H54 (cell line): Measurements from ENCODE around the gene REV3L.

ENCODE experiments used
- DNase-seq: peaks from one replicate; pipeline ENCODE4 v3.0.0; 2011; ENCODE audit warnings: low spot score, mixed read lengths; ENCODE audit not compliant: insufficient read length
- FAIRE-seq: peaks from 3 replicates; lab custom pipeline; 2011; peaks lifted over from hg19 to GRCh38; lab: Jason Lieb, UNC
- POLR2A ChIP-seq: IDR thresholded peaks from 2 replicates; pipeline ENCODE4 v1.6.1; 2011; ENCODE audit warnings: low read depth, mild to moderate bottlenecking, low read length

The REV3L gene

DNA sequence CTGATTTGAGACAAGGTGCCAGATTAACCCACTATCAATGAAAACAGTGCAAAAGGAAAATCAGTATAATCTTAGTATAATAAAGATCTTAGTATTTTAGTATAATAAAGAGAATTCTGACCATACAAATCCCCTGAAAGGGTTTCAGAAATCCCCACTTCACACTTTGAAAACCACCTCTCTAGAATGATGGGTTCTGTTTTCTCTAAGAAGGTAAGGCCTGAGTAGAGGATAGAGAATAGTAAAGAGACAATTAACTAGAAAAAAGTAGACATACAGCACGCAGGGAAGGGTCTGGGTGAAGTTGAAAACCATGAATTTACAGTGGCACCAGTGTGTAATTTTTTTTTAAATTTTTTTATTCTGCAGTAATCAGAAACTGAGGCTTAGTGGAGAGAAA lies 73.6 kb downstream of the REV3L start:
- no peak for TF ChIP-seq POLR2A
- FAIRE-seq (no peak), DNase-seq (no peak)

DNA sequence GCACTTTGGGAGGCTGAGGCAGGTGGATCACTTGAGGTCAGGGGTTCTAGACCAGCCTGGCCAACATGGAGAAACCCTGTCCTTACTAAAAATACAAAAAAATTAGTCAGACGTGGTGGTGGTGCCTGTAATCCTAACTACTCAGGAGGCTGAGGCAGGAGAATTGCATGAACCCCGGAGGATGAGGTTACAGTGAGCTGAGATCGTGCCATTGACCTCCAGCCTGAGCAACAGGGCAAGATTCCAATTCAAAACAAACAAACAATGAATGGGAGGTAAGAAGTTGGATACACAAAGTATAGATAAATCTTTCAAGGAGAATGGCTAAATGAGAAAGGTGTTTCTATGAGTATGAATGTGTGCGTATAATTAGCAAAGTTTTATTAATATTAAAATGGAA lies 75.3 kb downstream of the REV3L start:
- FAIRE-seq, result no peak
- TF ChIP-seq POLR2A, result no peak
- DNase-seq, result no peak

GRCh38 chr6:111406200-111406721 lies 76.8 kb downstream of the REV3L start:
- no peak for FAIRE-seq

DNA sequence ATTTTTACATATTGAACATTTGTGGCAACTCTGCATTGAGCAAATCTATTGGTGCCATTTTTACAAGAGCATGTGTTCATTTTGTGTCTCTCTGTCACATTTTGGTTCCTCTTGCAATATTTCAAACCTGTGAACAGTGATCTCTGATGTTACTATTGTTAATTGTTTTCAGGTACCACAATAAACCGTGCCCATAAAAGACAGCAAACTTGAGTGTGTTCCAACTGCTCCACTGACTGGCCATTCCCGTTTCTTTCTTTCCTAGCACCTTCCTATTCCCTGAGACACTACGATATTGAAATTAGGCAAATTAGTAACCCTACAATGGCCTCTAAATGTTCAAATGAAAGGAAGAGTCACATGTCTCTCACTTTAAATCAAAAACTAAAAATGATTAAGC lies 79.6 kb downstream of the REV3L start:
- DNase-seq (no peak), FAIRE-seq (no peak)

More at GRCh38 chr6:111406200-111406721, 76.8 kb downstream of the REV3L start:
- DNase-seq, result no peak
- no peak for TF ChIP-seq POLR2A

DNA sequence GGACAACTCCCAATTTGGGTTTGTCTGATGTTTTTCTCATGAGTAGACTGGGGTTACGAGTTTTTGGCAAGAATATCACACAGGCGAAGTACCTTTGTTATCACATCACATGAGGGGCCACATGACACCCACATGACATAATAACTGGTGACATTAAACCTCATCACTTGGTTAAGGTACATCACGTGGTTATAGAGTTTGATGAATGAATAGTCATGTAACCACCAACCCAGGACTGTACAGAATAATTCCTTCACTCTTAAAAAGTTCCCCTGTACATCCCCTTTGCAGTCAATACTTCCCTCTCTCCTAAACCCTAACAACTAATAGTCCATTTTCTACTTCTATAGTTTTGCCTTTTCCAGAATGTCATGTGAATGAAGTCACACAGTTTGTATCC lies 83.4 kb downstream of the REV3L start:
- DNase-seq, result no peak
- no peak for FAIRE-seq
- no peak for TF ChIP-seq POLR2A

More for the DNA sequence above, 79.6 kb downstream of the REV3L start:
- TF ChIP-seq POLR2A, result no peak

- no peak for DNase-seq
- FAIRE-seq, result no peak
- TF ChIP-seq POLR2A, result no peak
Observed at GRCh38 chr6:111388681-111389080, 94.3 kb downstream of the REV3L start.

DNA sequence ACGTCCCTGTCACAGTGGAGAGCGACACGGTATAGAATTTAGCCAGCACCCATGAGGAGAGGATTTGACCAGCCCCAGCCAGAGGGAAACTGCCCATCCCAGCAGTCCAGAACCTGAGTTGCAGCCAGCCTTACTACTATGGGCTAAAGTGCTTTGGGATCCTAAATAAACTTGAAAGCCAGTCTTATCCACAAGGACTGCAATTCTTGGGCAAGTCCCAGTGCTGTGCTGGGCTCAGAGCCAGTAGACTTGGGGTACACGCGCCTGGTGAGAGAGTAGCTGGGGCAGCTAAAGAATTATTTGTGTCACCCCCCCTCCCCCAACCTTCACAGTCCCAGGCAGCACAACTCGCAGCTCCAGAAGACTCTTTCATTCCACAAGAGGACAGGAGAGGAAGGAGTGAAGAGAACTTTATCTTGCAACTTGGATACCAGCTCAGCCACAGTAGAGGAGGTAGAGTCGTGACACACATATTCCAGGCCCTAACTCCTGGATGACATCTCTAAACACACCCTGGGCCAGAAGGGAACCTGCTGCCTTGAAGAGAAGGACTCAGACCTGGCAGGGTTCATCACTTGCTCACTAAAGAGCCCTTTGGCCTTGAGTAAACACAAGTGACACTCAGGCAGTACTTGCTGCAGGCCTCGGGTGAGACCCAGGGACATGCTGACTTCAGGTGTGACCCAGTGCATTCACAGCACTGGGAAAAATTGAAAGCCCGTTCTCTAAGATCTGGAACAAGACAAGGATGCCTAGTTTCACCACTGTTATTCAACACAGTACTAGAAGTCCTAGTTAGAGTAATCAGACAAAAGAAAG lies 100.3 kb downstream of the REV3L start:
- no peak for DNase-seq
- TF ChIP-seq POLR2A, result no peak
- FAIRE-seq, result no peak

DNA sequence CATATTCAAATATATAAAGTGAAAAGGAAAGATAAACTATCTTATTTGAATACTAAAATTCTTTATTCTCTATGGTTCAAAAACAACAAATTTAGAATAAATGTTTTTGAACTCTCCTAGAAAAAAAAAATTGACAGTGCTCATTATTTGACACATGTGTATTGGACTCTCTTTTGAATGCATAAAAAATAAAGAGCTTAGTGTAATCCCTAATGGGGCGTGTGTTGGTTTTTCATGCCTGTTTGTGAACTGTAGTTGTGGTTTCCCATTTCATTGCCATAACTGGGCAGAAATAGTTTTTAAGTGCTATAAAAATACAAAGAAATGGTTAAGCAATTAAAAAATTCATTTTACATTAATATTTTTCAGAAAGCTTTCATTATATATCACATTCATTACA lies 101.3 kb downstream of the REV3L start:
- DNase-seq (no peak), FAIRE-seq (no peak)
- no peak for TF ChIP-seq POLR2A

DNA sequence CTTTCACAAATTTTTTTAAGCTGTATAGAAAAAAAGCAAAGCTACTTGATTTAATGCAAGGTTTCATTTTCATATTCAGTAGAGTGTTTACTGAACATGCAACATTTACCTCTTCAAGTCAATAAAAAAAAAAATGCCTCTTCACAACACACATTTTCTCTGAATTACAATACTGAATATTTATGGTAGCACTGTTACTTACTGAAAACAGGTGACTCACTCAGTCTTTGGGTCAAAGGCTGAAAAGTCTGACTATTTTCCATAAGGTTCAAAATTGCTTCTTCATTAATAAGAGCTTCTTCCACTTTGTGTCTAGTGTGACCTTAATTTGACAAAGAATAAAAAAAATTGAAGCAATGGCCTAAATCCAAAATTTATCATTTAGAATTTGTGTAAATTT lies 101.9 kb downstream of the REV3L start:
- TF ChIP-seq POLR2A, result no peak
- FAIRE-seq (no peak), DNase-seq (no peak)

- DNase-seq, result no peak
- no peak for TF ChIP-seq POLR2A
- FAIRE-seq, result no peak
Observed at GRCh38 chr6:111379831-111380230, 103.2 kb downstream of the REV3L start.

DNA sequence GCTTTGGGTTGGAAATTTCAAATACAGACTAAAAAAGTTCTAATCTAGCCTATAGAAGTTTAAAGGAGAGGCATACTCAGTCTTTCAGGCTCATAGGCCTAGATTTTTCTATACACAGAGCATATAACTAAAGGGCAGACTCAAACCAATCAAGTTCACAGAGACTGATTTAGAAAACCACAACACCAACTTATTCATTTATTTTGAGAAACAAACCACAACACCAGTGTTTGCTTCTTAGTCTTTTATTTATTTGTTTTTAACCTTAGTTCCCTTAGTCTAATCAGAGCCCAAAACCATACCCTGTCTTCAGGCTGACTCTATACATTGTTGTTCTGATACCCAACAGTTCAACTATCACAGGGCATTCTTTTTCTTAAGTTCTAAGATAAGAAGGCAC lies 103.7 kb downstream of the REV3L start:
- DNase-seq (no peak), FAIRE-seq (no peak)
- no peak for TF ChIP-seq POLR2A

- DNase-seq (no peak), FAIRE-seq (no peak)
- no peak for TF ChIP-seq POLR2A
Observed at GRCh38 chr6:111377558-111378120, 105.4 kb downstream of the REV3L start.

DNA sequence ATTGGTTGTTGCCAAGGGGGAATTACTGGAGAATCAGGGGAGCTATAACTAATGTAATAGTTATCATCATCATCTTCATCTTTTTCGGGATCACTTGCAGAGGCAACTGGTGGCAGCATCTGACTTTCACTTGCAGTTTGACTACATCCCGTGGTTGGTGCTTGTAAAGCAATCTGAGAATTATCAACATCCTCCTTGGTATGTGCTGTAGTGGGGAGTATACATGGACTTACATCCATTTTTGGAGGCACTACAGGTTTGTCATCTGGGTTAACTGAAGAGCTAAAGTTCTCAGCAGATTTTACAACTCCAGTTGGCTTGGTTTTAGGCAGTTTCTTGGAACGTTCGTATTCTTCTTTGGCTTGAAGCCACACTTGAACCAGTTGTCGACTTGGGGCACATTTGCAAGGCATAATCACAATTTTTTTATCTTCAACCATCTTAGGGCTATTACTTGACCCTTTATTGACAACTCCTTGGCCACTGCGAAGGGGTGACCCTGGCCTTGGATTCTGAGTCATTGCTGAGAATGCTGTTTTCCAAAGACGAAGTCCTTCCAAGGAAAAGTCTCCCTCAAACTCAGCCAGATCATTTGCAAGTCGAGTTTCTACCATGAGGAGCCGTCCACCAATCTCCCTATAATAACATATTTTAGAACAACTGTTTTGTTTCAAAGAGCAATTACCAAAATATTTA lies 115.5 kb downstream of the REV3L start:
- no peak for TF ChIP-seq POLR2A
- FAIRE-seq, result no peak
- no peak for DNase-seq

- no peak for TF ChIP-seq POLR2A
- DNase-seq, result no peak
Observed at GRCh38 chr6:111361648-111362047, 121.4 kb downstream of the REV3L start.

More at GRCh38 chr6:111361648-111362047, 121.4 kb downstream of the REV3L start:
- peak; percentile 50 for FAIRE-seq
